HFF-Myc (cell line): ENCODE measurements around the gene UQCR11.

Experiments used
- DNase-seq: peaks from one replicate; pipeline ENCODE4 v3.0.0-alpha.2; 2011; ENCODE audit warnings: low read depth; ENCODE audit errors: extremely low read depth
- H3K4me3 ChIP-seq: replicated peaks from 2 replicates; pipeline ENCODE4 v1.5.1; 2011; ENCODE audit warnings: low read depth, mild to moderate bottlenecking, control low read depth, low read length
- CTCF ChIP-seq: IDR thresholded peaks from 2 replicates; pipeline ENCODE4 v1.5.1; 2012; ENCODE audit warnings: mild to moderate bottlenecking, low read depth, low read length, control low read depth; ENCODE audit errors: missing control alignments

Gene UQCR11

GRCh38 chr19:1616396-1616795, 11.1 kb upstream of the UQCR11 start:
- DNase-seq: no peak
- TF ChIP-seq CTCF: no peak
- no peak overlapping the region for H3K4me3 ChIP-seq

GRCh38 chr19:1615156-1615765, 10.0 kb upstream of the UQCR11 start:
- TF ChIP-seq CTCF: no peak
- DNase-seq: no peak
- H3K4me3 ChIP-seq: no peak overlapping the region

DNA sequence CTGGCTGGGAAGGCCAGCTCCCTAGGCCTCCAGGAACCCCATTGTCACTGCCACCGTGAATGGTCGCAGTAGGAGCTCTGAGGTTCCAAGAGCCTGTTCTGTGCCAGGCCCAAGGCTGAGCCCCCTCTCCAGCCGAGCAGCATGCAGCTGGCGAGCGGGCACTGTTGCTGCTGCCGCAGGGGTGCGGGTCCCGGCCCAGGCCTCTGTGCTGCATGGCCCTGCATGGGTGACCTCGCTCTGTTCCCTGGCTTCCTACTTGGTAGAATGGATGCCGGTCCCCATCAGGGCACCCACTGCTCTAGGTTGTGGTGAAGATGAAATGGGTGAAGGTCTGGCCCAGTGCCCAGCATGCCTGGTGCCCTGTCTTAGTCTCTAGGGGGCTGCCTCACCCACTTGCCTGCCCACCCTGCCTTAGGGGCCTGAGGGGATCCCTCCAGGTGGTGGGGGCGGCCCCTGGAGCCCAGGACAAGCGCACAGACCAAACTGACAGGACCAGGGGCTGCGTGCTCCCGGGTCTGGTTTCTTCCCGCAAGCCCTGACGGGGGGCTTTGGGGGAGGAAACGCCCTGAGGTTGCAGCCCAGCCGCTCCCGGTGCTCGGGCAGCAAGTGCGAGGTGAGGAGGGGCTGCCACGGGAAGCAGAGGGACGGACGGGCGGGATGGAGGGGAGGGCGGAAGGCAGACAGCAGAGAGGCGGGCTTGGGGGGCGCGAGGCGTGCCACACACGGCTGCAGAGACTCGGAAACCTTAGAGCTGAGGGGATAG, 8.7 kb upstream of the UQCR11 start:
- TF ChIP-seq CTCF: no peak
- no peak overlapping the region for H3K4me3 ChIP-seq
- DNase-seq: no peak

DNA sequence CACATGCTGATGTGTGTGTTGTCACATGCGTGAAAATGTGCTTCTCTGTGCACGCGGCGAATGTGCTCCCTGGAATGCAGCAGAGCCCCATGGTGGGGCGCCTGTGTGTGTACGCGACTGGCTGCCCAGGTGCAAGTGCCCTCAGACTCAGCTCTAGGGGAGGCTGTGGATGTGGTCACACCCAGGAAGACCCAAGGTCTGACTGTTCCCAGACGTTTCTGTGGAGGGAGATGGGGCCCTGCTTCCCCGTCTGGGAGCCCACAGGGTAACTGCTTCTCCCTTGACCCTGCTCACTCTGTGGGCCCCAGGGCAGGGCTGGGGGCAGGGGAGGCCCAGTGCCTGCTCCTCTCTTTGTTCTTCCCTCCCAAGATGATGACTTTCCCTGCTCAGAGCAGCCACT, 7.9 kb upstream of the UQCR11 start:
- DNase-seq: no peak
- H3K4me3 ChIP-seq: no peak overlapping the region
- no peak for TF ChIP-seq CTCF

GRCh38 chr19:1612114-1613086, 7.1 kb upstream of the UQCR11 start:
- no peak for TF ChIP-seq CTCF
- H3K4me3 ChIP-seq: no peak overlapping the region
- DNase-seq: no peak

- no peak overlapping the region for H3K4me3 ChIP-seq
- no peak for TF ChIP-seq CTCF
- DNase-seq: no peak
Measured at GRCh38 chr19:1611353-1611752, 6.1 kb upstream of the UQCR11 start.
